Parathyroid adenoma (tissue), 2 donors: Measurements from ENCODE around the gene CPE.
"Not testable (repeated sequence)": the region's sequence is repeated elsewhere in the genome, so short reads cannot be mapped to it uniquely, and the experiment has no call there.

ENCODE experiments used
- H2AFZ ChIP-seq: fragments of 300-600 bp; sonication (generic); one replicate; pipeline ENCODE4 v1.7.0; 2017; ENCODE audit warnings: antibody characterized with exemption, mild to moderate bottlenecking
- H3K27ac ChIP-seq: fragments of 300-600 bp; sonication (generic); one replicate; pipeline ENCODE4 v1.7.0; 2017
- H3K27me3 ChIP-seq: fragments of 300-600 bp; sonication (generic); one replicate; pipeline ENCODE4 v1.7.0; 2017; ENCODE audit warnings: low read length; ENCODE audit not compliant: control insufficient read depth, insufficient read depth
- H3K36me3 ChIP-seq: fragments of 300-600 bp; sonication (generic); one replicate; pipeline ENCODE4 v1.7.0; 2017; ENCODE audit warnings: low read length; ENCODE audit not compliant: control insufficient read depth, insufficient read depth
- H3K4me1 ChIP-seq: fragments of 300-600 bp; sonication (generic); one replicate; pipeline ENCODE4 v1.7.0; 2017; ENCODE audit warnings: control low read depth
- H3K4me2 ChIP-seq: fragments of 300-600 bp; sonication (generic); one replicate; pipeline ENCODE4 v1.7.0; 2017; ENCODE audit warnings: low read length
- H3K4me3 ChIP-seq: fragments of 300-600 bp; sonication (generic); one replicate; pipeline ENCODE4 v1.7.0; 2017; ENCODE audit warnings: low read depth, low read length
- H3K79me2 ChIP-seq: fragments of 300-600 bp; sonication (generic); one replicate; pipeline ENCODE4 v1.7.0; 2017; ENCODE audit warnings: control low read depth
- H3K9ac ChIP-seq: fragments of 300-600 bp; sonication (generic); one replicate; pipeline ENCODE4 v1.7.0; 2017; ENCODE audit warnings: mild to moderate bottlenecking
- H3K9me3 ChIP-seq: fragments of 300-600 bp; sonication (generic); one replicate; pipeline ENCODE4 v1.7.0; 2017; ENCODE audit warnings: low read length; ENCODE audit not compliant: control insufficient read depth
- TF ChIP-seq, protein P1 (sequence below): fragments of 300-600 bp; sonication (generic); IDR thresholded peaks from one replicate; pipeline ENCODE4 v1.7.0; 2017; ENCODE audit warnings: antibody characterized with exemption, mild to moderate bottlenecking
- donor health status: primary hyperparathyroidism.

The CPE gene

DNA sequence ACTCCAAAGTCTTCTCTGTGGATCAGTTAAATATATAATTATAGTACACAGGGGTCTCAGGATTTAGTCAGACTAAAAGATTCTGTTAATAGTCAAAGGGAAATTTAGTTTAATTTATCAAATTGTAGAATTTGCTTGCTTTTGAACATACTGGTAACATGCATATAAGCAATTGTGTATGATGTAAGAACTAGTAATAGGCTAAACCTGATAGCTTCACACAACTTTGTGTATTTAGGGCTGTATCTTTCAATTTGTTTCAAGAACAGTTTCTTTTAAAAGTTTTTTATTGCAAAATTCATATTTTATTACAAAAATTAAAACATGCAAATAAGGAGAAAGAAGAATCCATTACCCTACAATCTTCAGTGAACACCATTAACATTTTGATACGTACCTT, 99.5 kb downstream of the CPE start:
- H3K4me3 ChIP-seq = no peak overlapping the region
- no peak overlapping the region for H3K4me2 ChIP-seq
- no peaks in the 10 kb centered on the region for H3K36me3 ChIP-seq
- H3K9ac ChIP-seq = no peak overlapping the region
- no peak overlapping the region for H3K27ac ChIP-seq
- no peaks in the 10 kb centered on the region for H3K27me3 ChIP-seq
- H2AFZ ChIP-seq = no peak overlapping the region
- no peaks in the 10 kb centered on the region for H3K9me3 ChIP-seq
- TF ChIP-seq, protein P1, sequence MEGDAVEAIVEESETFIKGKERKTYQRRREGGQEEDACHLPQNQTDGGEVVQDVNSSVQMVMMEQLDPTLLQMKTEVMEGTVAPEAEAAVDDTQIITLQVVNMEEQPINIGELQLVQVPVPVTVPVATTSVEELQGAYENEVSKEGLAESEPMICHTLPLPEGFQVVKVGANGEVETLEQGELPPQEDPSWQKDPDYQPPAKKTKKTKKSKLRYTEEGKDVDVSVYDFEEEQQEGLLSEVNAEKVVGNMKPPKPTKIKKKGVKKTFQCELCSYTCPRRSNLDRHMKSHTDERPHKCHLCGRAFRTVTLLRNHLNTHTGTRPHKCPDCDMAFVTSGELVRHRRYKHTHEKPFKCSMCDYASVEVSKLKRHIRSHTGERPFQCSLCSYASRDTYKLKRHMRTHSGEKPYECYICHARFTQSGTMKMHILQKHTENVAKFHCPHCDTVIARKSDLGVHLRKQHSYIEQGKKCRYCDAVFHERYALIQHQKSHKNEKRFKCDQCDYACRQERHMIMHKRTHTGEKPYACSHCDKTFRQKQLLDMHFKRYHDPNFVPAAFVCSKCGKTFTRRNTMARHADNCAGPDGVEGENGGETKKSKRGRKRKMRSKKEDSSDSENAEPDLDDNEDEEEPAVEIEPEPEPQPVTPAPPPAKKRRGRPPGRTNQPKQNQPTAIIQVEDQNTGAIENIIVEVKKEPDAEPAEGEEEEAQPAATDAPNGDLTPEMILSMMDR = no peak
- H3K4me1 ChIP-seq = no peaks in the 10 kb centered on the region
- H3K79me2 ChIP-seq = no peaks in the 10 kb centered on the region

DNA sequence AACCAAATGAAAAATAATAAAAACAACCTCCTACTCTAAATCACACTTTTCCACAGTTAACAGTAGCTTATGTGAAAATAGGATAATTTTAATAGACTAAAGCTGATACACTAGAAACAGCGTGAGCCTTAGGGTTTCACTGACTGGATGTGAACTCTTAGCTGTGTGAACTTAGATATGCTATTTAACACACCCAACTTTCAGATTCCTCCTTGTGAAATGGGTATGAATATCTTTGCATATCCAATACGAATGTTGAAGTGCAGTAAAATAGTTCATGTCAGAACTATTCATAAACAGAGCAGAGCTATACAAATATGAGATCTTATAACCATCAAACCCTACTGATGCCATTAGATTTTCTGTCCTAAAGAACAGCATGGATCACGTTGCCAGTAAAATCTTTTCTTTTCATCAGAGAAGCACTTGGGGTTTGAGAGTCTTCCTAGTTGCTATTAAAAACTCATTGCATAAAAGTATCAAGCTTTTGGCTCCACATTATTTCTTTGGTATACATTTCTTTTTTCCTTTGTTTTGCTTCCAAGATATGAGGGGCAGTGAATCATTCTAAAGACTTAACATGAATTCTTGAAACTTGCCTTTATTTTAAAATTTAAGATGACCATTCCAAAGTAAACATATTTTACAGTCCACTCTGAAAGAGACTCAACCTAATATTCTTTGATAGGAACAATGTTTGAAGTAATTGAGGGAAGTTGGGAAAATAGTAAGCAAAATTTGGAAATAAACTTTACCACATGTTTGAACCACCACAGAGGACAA, 102.4 kb downstream of the CPE start:
- no peak overlapping the region for H3K4me3 ChIP-seq
- no peaks in the 10 kb centered on the region for H3K4me1 ChIP-seq
- H3K9me3 ChIP-seq = no peaks in the 10 kb centered on the region
- no peak overlapping the region for H3K27ac ChIP-seq
- no peaks in the 10 kb centered on the region for H3K36me3 ChIP-seq
- no peaks in the 10 kb centered on the region for H3K27me3 ChIP-seq
- no peak overlapping the region for H3K9ac ChIP-seq
- H3K79me2 ChIP-seq = no peaks in the 10 kb centered on the region
- TF ChIP-seq, protein P1 = no peak
- H3K4me2 ChIP-seq = no peak overlapping the region
- no peak overlapping the region for H2AFZ ChIP-seq

DNA sequence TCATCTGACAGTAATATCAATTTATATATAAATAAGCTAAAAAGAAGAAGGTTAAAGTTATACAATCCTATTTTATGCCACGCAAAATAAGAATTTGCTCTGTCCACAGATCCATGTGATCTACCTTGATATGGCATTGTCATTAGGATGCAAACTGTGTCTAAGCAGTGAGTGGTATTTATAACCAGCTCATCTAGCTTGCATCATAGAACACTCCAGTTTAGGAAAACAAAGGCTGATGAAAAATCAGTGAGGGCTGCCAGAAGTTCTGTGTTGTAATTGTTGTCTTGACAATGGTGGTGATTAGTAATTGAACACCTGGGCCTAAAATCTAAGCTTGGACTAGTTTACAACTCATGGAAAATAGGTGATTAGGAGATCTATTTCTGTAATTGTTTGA, 111.0 kb downstream of the CPE start:
- H3K36me3 ChIP-seq = no peaks in the 10 kb centered on the region
- no peaks in the 10 kb centered on the region for H3K4me1 ChIP-seq

DNA sequence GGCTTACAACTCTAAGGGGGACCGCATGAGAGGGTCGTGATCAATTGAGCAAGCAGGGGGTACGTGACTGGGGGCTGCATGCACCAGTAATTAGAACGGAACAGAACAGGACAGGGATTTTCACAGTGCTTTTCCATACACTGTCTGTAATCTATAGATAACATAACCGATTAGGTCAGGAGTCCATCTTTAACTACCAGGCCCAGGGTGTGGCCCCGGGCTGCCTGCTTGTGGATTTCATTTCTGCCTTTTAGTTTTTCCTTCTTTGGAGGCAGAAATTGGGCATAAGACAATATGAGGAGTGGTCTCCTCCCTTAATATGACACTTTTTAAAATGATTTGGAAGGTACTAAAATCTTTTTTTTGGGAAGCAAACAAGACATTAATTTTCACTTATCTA, 113.8 kb downstream of the CPE start:
- not testable (repeated sequence) for H3K4me2 ChIP-seq, H3K36me3 ChIP-seq, H3K9ac ChIP-seq, H3K4me1 ChIP-seq, H3K79me2 ChIP-seq, H3K27ac ChIP-seq, H3K27me3 ChIP-seq, H2AFZ ChIP-seq, H3K9me3 ChIP-seq, H3K4me3 ChIP-seq

More for the DNA sequence above, 111.0 kb downstream of the CPE start:
- no peak overlapping the region for H3K27ac ChIP-seq
- H3K4me2 ChIP-seq = no peak overlapping the region
- no peak overlapping the region for H3K9ac ChIP-seq
- H3K27me3 ChIP-seq = no peaks in the 10 kb centered on the region
- no peaks in the 10 kb centered on the region for H3K79me2 ChIP-seq
- no peaks in the 10 kb centered on the region for H3K9me3 ChIP-seq
- TF ChIP-seq, protein P1 = no peak
- no peak overlapping the region for H2AFZ ChIP-seq
- H3K4me3 ChIP-seq = no peak overlapping the region

DNA sequence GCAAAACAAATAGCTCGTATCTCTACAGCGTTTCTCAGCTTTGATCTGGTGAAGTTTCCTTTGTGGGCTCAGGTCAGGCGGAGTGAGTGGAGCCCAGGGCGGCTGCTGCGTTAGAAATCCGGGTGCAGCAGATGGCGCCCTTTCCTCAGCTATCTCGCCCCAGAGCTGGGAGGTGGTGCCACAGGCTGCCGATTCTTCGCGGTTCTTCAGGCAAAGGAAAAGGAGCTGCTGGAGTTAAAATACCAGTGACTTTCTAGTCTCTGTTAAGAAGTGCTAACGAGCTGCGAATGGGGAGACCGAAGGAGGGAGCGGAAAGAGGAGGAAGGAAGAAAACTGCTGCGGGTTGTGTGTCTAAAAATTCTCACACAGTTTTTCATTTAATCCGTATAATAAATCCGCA, 114.6 kb downstream of the CPE start:
- Histone ChIP-seq H3K4me3 (no peak overlapping the region), H3K9ac (no peak overlapping the region), H3K4me1 (no peaks in the 10 kb centered on the region), H3K9me3 (no peaks in the 10 kb centered on the region), H3K36me3 (no peaks in the 10 kb centered on the region), H3K27me3 (no peaks in the 10 kb centered on the region), H2AFZ (peak overlapping the region; percentile 64), H3K27ac (no peak overlapping the region), H3K4me2 (peak overlapping the region; percentile 37), H3K79me2 (no peaks in the 10 kb centered on the region)
- TF ChIP-seq, protein P1 = peak; percentile 44
